A673 (cell line): ENCODE measurements around the gene SSTR1. TPM values are rescaled to one million over a fixed set of nuclear protein-coding genes. Genes with fewer than 3 reads are reported as not detected.

ENCODE experiments used
- BruUV-seq: library from RNA; stranded (reverse); fragments of 400-500 nt; replicated peaks from 2 replicates; lab custom pipeline; 2021; lab: Mats Ljungman, UMichigan
- CTCF ChIA-PET: fragments of 300-600 bp; sonication (Branson Sonifier 250); formaldehyde crosslinking; loops from one replicate; lab custom pipeline; 2022; ENCODE audit warnings: antibody characterized with exemption; lab: Charles Lee
- POLR2A ChIA-PET: fragments of 300-600 bp; sonication (Branson Sonifier 250); formaldehyde crosslinking; loops from one replicate; lab custom pipeline; 2022; ENCODE audit warnings: antibody characterized with exemption; ENCODE audit not compliant: low non-redundant PET; lab: Charles Lee
- DNase-seq: peaks from one replicate; pipeline ENCODE4 v3.0.0-alpha.2; 2015; ENCODE audit warnings: low spot score
- H3K27ac ChIP-seq: fragments of 200-600 bp; sonication (generic); 2 replicates; pipeline ENCODE4 v1.5.1; 2016; ENCODE audit warnings: mixed run types, low read depth, mild to moderate bottlenecking, mixed read lengths, antibody characterized with exemption, low read length; ENCODE audit not compliant: poor library complexity, severe bottlenecking
- H3K27me3 ChIP-seq: fragments of 200-600 bp; sonication (generic); replicated peaks from 2 replicates; pipeline ENCODE4 v1.6.1; 2017; ENCODE audit warnings: mixed run types, low read depth, mild to moderate bottlenecking, mixed read lengths, antibody characterized with exemption, low read length; ENCODE audit not compliant: insufficient read depth, poor library complexity
- H3K36me3 ChIP-seq: fragments of 200-600 bp; sonication (generic); 2 replicates; pipeline ENCODE4 v1.6.1; 2016; ENCODE audit warnings: mixed run types, mild to moderate bottlenecking, mixed read lengths, antibody characterized with exemption, low read length; ENCODE audit not compliant: insufficient read depth, poor library complexity, severe bottlenecking
- H3K4me1 ChIP-seq: fragments of 200-600 bp; sonication (generic); 2 replicates; pipeline ENCODE4 v1.6.1; 2017; ENCODE audit warnings: mixed run types, mild to moderate bottlenecking, mixed read lengths, antibody characterized with exemption, low read length; ENCODE audit not compliant: insufficient read depth, poor library complexity, severe bottlenecking
- H3K4me3 ChIP-seq: fragments of 200-600 bp; sonication (generic); 2 replicates; pipeline ENCODE4 v1.5.1; 2016; ENCODE audit warnings: low read depth, mixed run types, mild to moderate bottlenecking, mixed read lengths, low read length; ENCODE audit not compliant: poor library complexity, severe bottlenecking
- H3K9me3 ChIP-seq: fragments of 200-600 bp; sonication (generic); 2 replicates; pipeline ENCODE4 v1.6.1; 2016; ENCODE audit warnings: mixed run types, low read depth, mild to moderate bottlenecking, mixed read lengths, antibody characterized with exemption, low read length; ENCODE audit not compliant: poor library complexity, severe bottlenecking
- CTCF ChIP-seq: fragments of 300-800, 200-600 bp; sonication (generic); conservative IDR thresholded peaks from 2 replicates; pipeline ENCODE4 v1.5.1; 2017; ENCODE audit warnings: low read depth, mild to moderate bottlenecking, antibody characterized with exemption, low read length, moderate library complexity, mixed read lengths
- EZH2 ChIP-seq: fragments of 200-600 bp; sonication (generic); IDR thresholded peaks from 2 replicates; pipeline ENCODE4 v1.6.1; 2017; ENCODE audit warnings: borderline replicate concordance, low read depth, mild to moderate bottlenecking, mixed read lengths, antibody characterized with exemption, low read length; ENCODE audit not compliant: poor library complexity, severe bottlenecking
- intact Hi-C: fragments of 100-400 bp; cut with micrococcal nuclease; formaldehyde crosslinking; loops from one replicate; pipeline ENCODE4 v1.10.0; 2022; ENCODE audit not compliant: unreplicated experiment
- total RNA-seq: library from RNA; stranded (reverse); gene quantifications from 2 replicates; pipeline ENCODE4 v1.2.3, GENCODE V29; 2021

Gene SSTR1
- total RNA-seq, 1 experiment from 2014 or later = 3.8 TPM

- Histone ChIP-seq H3K4me3 (no peak overlapping the region), H3K9me3 (no peaks in the 10 kb centered on the region), H3K27ac (no peak overlapping the region), H3K4me1 (no peaks in the 10 kb centered on the region), H3K27me3 (no peaks in the 10 kb centered on the region), H3K36me3 (no peaks in the 10 kb centered on the region)
- no TSS peak for BruUV-seq
- TF ChIP-seq CTCF = no peak
- no peak for TF ChIP-seq EZH2
- DNase-seq = no peak
- ChIA-PET POLR2A (no interaction called here), CTCF (no interaction called here)
- intact Hi-C loops = no loop called here
These were observed 16.6 kb downstream of the SSTR1 start for GRCh38 chr14:38224338-38224737.

DNA sequence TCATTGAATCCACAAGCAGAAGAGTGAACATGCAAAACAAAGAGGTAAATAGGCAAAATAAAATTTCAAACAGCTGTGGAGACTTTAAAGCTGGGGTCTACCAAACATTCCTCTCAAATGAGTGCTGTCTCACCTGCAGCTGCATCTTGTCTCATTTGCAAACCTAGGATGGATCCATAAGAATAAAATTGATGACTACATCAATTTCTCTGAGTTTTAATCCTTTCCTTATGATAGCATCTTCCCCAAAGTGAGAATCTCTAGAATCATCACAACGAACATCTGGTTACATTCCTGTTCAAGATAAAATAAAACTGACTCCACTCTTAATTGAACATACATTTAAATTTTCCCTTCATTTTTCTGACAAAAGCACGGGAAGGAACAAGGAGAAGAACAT, 18.2 kb downstream of the SSTR1 start:
- Histone ChIP-seq H3K27ac (no peak overlapping the region), H3K36me3 (no peaks in the 10 kb centered on the region), H3K4me3 (no peak overlapping the region), H3K9me3 (no peaks in the 10 kb centered on the region), H3K27me3 (no peaks in the 10 kb centered on the region), H3K4me1 (no peaks in the 10 kb centered on the region)
- no peak for DNase-seq
- no TSS peak for BruUV-seq
- ChIA-PET POLR2A (no interaction called here), CTCF (no interaction called here)
- TF ChIP-seq CTCF (no peak), EZH2 (no peak)
- intact Hi-C loops = no loop called here

GRCh38 chr14:38226366-38226765, 18.7 kb downstream of the SSTR1 start:
- intact Hi-C loops = no loop called here
- H3K4me1 ChIP-seq = no peaks in the 10 kb centered on the region
- H3K27ac ChIP-seq = no peak overlapping the region
- no peaks in the 10 kb centered on the region for H3K27me3 ChIP-seq
- no TSS peak for BruUV-seq
- H3K4me3 ChIP-seq = no peak overlapping the region
- H3K9me3 ChIP-seq = no peaks in the 10 kb centered on the region
- no peaks in the 10 kb centered on the region for H3K36me3 ChIP-seq
- TF ChIP-seq CTCF (no peak), EZH2 (no peak)
- DNase-seq = no peak
- ChIA-PET POLR2A (no interaction called here), CTCF (no interaction called here)

DNA sequence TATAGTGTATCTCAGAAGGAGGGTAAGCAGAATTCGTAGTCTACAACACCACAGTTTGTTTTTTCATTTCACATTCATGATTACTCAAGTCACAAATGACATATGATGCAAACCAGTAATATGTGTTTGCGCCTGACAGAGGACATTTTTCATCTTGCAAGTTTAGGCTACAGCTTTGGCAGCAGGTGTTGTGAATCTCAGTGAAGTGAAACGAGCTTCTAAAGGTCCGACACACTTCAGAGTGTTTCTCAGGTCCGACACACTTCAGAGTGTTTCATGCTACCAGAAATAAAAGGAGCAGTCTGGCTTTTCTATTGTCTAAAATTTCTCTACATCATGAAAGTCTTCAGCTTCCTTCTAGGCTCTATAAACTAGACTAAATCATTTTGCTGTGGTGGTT, 25.5 kb downstream of the SSTR1 start:
- H3K36me3 ChIP-seq = no peaks in the 10 kb centered on the region
- BruUV-seq = no TSS peak
- no peak for DNase-seq
- ChIA-PET CTCF (no interaction called here), POLR2A (no interaction called here)
- intact Hi-C loops = no loop called here
- H3K27ac ChIP-seq = no peak overlapping the region
- no peaks in the 10 kb centered on the region for H3K27me3 ChIP-seq
- H3K4me1 ChIP-seq = no peaks in the 10 kb centered on the region
- no peak overlapping the region for H3K4me3 ChIP-seq
- TF ChIP-seq CTCF = no peak
- no peak for TF ChIP-seq EZH2
- no peaks in the 10 kb centered on the region for H3K9me3 ChIP-seq
